PC-3 (cell line): ENCODE measurements around the gene ZNF423.

Experiments used
- EZH2 ChIP-seq: fragments of 300-600 bp; sonication (generic); IDR thresholded peaks from one replicate; pipeline ENCODE4 v1.6.1; 2017; ENCODE audit warnings: antibody characterized with exemption, mild to moderate bottlenecking, low read length; ENCODE audit not compliant: unreplicated experiment
- EZH2phosphoT487 ChIP-seq: fragments of 300-600 bp; sonication (generic); IDR thresholded peaks from 2 replicates; pipeline ENCODE4 v1.6.1; 2018; ENCODE audit warnings: mild to moderate bottlenecking, antibody characterized with exemption, low read length, borderline replicate concordance
- TF ChIP-seq, protein P1 (sequence below): fragments of 300-600 bp; sonication (generic); conservative IDR thresholded peaks from 2 replicates; pipeline ENCODE4 v1.5.1; 2017; ENCODE audit warnings: antibody characterized with exemption, low read depth, mild to moderate bottlenecking, low read length

DNA sequence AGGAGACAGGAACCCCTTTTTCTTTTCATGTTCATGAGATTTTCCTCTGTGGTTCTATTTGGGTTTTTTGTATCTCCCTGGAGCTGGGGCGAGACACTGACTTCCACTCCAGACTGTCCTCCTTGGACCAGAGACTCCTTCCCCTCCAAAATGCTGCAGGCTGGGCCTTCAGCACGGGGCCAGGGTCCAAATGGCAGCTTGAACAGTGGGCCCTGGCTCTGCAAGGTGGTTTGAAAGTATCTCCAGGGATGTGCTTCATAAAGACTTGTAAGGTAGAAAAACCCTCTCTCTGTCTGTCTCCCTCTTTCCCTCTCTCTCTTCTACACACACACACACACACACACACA lies 236.1 kb downstream of the ZNF423 start:
- TF ChIP-seq, protein P1, sequence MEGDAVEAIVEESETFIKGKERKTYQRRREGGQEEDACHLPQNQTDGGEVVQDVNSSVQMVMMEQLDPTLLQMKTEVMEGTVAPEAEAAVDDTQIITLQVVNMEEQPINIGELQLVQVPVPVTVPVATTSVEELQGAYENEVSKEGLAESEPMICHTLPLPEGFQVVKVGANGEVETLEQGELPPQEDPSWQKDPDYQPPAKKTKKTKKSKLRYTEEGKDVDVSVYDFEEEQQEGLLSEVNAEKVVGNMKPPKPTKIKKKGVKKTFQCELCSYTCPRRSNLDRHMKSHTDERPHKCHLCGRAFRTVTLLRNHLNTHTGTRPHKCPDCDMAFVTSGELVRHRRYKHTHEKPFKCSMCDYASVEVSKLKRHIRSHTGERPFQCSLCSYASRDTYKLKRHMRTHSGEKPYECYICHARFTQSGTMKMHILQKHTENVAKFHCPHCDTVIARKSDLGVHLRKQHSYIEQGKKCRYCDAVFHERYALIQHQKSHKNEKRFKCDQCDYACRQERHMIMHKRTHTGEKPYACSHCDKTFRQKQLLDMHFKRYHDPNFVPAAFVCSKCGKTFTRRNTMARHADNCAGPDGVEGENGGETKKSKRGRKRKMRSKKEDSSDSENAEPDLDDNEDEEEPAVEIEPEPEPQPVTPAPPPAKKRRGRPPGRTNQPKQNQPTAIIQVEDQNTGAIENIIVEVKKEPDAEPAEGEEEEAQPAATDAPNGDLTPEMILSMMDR, result no peak
- TF ChIP-seq EZH2phosphoT487, result no peak
- no peak for TF ChIP-seq EZH2
